Nephron progenitor cell (in vitro differentiated cells): ENCODE measurements around the gene VTN.

Experiments used
- DNase-seq: peaks from one replicate; pipeline ENCODE4 v3.0.0; 2021
- H3K27ac Mint-ChIP-seq: 2 replicates; pipeline ENCODE4 v1.8.0; 2021; ENCODE audit warnings: mild to moderate bottlenecking, moderate library complexity, mixed read lengths
- H3K27me3 Mint-ChIP-seq: 2 replicates; pipeline ENCODE4 v1.8.0; 2021; ENCODE audit warnings: mild to moderate bottlenecking, low read depth, mixed read lengths; ENCODE audit not compliant: poor library complexity
- H3K36me3 Mint-ChIP-seq: 2 replicates; pipeline ENCODE4 v1.8.0; 2021; ENCODE audit warnings: low read depth, mixed read lengths
- H3K4me1 Mint-ChIP-seq: 2 replicates; pipeline ENCODE4 v1.8.0; 2021; ENCODE audit warnings: mixed read lengths
- H3K4me3 Mint-ChIP-seq: 2 replicates; pipeline ENCODE4 v1.8.0; 2021; ENCODE audit warnings: mild to moderate bottlenecking, moderate library complexity, mixed read lengths
- H3K9me3 Mint-ChIP-seq: 2 replicates; pipeline ENCODE4 v1.8.0; 2021; ENCODE audit warnings: mild to moderate bottlenecking, moderate library complexity, mixed read lengths
- CTCF ChIP-seq: fragments of 200-600 bp; sonication (generic); IDR thresholded peaks from 2 replicates; pipeline ENCODE4 v1.5.0; 2021; ENCODE audit warnings: antibody characterized with exemption

VTN gene

GRCh38 chr17:28388106-28388505 is 18.0 kb upstream of the VTN start:
- no peak for TF ChIP-seq CTCF
- H3K4me3 Mint-ChIP-seq, result no peak overlapping the region
- H3K27me3 Mint-ChIP-seq, result peaks cover 53% of the 10 kb centered on the region
- H3K4me1 Mint-ChIP-seq, result peaks cover 7% of the 10 kb centered on the region
- DNase-seq, result no peak
- H3K36me3 Mint-ChIP-seq, result peaks cover 28% of the 10 kb centered on the region
- H3K9me3 Mint-ChIP-seq, result no peaks in the 10 kb centered on the region
- no peak overlapping the region for H3K27ac Mint-ChIP-seq

- DNase-seq, result no peak
- Mint-ChIP-seq H3K27me3 (peaks cover 71% of the 10 kb centered on the region), H3K4me3 (no peak overlapping the region), H3K27ac (no peak overlapping the region), H3K9me3 (no peaks in the 10 kb centered on the region), H3K4me1 (peaks cover 7% of the 10 kb centered on the region), H3K36me3 (peaks cover 25% of the 10 kb centered on the region)
- no peak for TF ChIP-seq CTCF
Measured at GRCh38 chr17:28386391-28386790, 16.3 kb upstream of the VTN start.

GRCh38 chr17:28385406-28385805 is 15.3 kb upstream of the VTN start:
- Mint-ChIP-seq H3K27me3 (peaks cover 77% of the 10 kb centered on the region), H3K9me3 (no peaks in the 10 kb centered on the region), H3K27ac (no peak overlapping the region), H3K4me3 (peak overlapping the region; percentile 30), H3K36me3 (peaks cover 16% of the 10 kb centered on the region), H3K4me1 (peaks cover 7% of the 10 kb centered on the region)
- DNase-seq, result no peak
- no peak for TF ChIP-seq CTCF

- DNase-seq, result no peak
- H3K27me3 Mint-ChIP-seq, result peaks cover 81% of the 10 kb centered on the region
- no peaks in the 10 kb centered on the region for H3K9me3 Mint-ChIP-seq
- no peak for TF ChIP-seq CTCF
- peak overlapping the region; percentile 75 for H3K4me3 Mint-ChIP-seq
- H3K36me3 Mint-ChIP-seq, result peaks cover 16% of the 10 kb centered on the region
- peaks cover 7% of the 10 kb centered on the region for H3K4me1 Mint-ChIP-seq
- no peak overlapping the region for H3K27ac Mint-ChIP-seq
Measured at GRCh38 chr17:28385037-28385400, 14.9 kb upstream of the VTN start.

- H3K27me3 Mint-ChIP-seq, result peaks cover 86% of the 10 kb centered on the region
- peak overlapping the region; percentile 75 for H3K4me3 Mint-ChIP-seq
- H3K36me3 Mint-ChIP-seq, result peaks cover 11% of the 10 kb centered on the region
- no peak for TF ChIP-seq CTCF
- DNase-seq, result peak; percentile 50
- no peaks in the 10 kb centered on the region for H3K9me3 Mint-ChIP-seq
- peaks cover 7% of the 10 kb centered on the region for H3K4me1 Mint-ChIP-seq
- H3K27ac Mint-ChIP-seq, result no peak overlapping the region
Measured at GRCh38 chr17:28384281-28385036, 14.4 kb upstream of the VTN start.
